GM06990 (cell line): ENCODE data around the gene SAT2.

Experiments used
- DNase-seq: peaks from one replicate; pipeline ENCODE4 v3.0.0-alpha.2; 2011; ENCODE audit not compliant: insufficient read length; ENCODE audit errors: extremely low read depth
- H3K27me3 ChIP-seq: replicated peaks from 2 replicates; pipeline ENCODE4 v1.6.0; 2011; ENCODE audit warnings: low read length; ENCODE audit not compliant: control insufficient read depth, insufficient read depth
- H3K36me3 ChIP-seq: 2 replicates; pipeline ENCODE4 v1.5.1; 2011; ENCODE audit warnings: low read length; ENCODE audit not compliant: control insufficient read depth, insufficient read depth
- H3K4me3 ChIP-seq: replicated peaks from 2 replicates; pipeline ENCODE4 v1.5.1; 2011; ENCODE audit warnings: low read depth, mild to moderate bottlenecking, control low read depth, low read length
- CTCF ChIP-seq: IDR thresholded peaks from 2 replicates; pipeline ENCODE4 v1.5.1; 2011; ENCODE audit warnings: low read length, control low read depth, mild to moderate bottlenecking, inconsistent platforms; ENCODE audit not compliant: insufficient read depth, poor library complexity, severe bottlenecking

Gene SAT2

GRCh38 chr17:7582396-7583252, 45.0 kb downstream of the SAT2 start:
- peak overlapping the region; percentile 90 for H3K4me3 ChIP-seq
- TF ChIP-seq CTCF = no peak
- H3K36me3 ChIP-seq = peaks cover 17% of the 10 kb centered on the region
- H3K27me3 ChIP-seq = no peaks in the 10 kb centered on the region
- no peak for DNase-seq

GRCh38 chr17:7580604-7581575, 46.7 kb downstream of the SAT2 start:
- DNase-seq = no peak
- Histone ChIP-seq H3K36me3 (peaks cover 24% of the 10 kb centered on the region), H3K4me3 (no peak overlapping the region), H3K27me3 (no peaks in the 10 kb centered on the region)
- TF ChIP-seq CTCF = no peak

GRCh38 chr17:7579834-7580603, 47.6 kb downstream of the SAT2 start:
- Histone ChIP-seq H3K36me3 (peaks cover 31% of the 10 kb centered on the region), H3K27me3 (no peaks in the 10 kb centered on the region), H3K4me3 (no peak overlapping the region)
- DNase-seq = peak; percentile 72
- no peak for TF ChIP-seq CTCF

- no peaks in the 10 kb centered on the region for H3K27me3 ChIP-seq
- H3K4me3 ChIP-seq = peak within 1 kb of the TSS; percentile 1; the same call in 1 of the 2 replicates
- DNase-seq = peak; percentile 73
- TF ChIP-seq CTCF = no peak
- peaks cover 34% of the 10 kb centered on the region for H3K36me3 ChIP-seq
These were observed 48.4 kb downstream of the SAT2 start, which contains the start of gene CD68 for GRCh38 chr17:7579001-7579833. Gene CD68, plus strand, starts transcription at chr17:7579638. Its CDS starts 40 bp downstream, at chr17:7579678.
